PFSK-1 (cell line): ENCODE measurements around the gene USP36.

ENCODE experiments used
- FOXP2 ChIP-seq: optimal IDR thresholded peaks from 2 replicates; pipeline ENCODE3; 2011; ENCODE audit warnings: borderline replicate concordance, control low read depth, inconsistent platforms; ENCODE audit not compliant: insufficient read depth; ENCODE audit errors: extremely low read length, extremely low read depth
- POLR2AphosphoS5 ChIP-seq: IDR thresholded peaks from 2 replicates; pipeline ENCODE4 v1.6.1; 2012; ENCODE audit warnings: low read depth, mild to moderate bottlenecking, control low read depth, low read length, moderate library complexity
- SIN3A ChIP-seq: IDR thresholded peaks from 2 replicates; pipeline ENCODE4 v1.6.1; 2012; ENCODE audit warnings: mild to moderate bottlenecking, low read length, moderate library complexity, borderline replicate concordance; ENCODE audit not compliant: insufficient read depth
- TAF1 ChIP-seq: IDR thresholded peaks from 2 replicates; pipeline ENCODE4 v1.6.1; 2012; ENCODE audit warnings: low read length, control low read depth, borderline replicate concordance; ENCODE audit not compliant: insufficient read depth
- TF ChIP-seq, protein P1 (sequence below), 2 experiments: IDR thresholded peaks; 2 replicates each; pipeline versions ENCODE4 v1.6.1 to v1.8.0; 2011 to 2012; ENCODE audit warnings: low read depth in 2 of 2, low read length in 2 of 2, control low read depth in 1 of 2, inconsistent platforms in 1 of 2, mild to moderate bottlenecking in 1 of 2, moderate library complexity in 1 of 2; ENCODE audit not compliant: insufficient read depth in 1 of 2

USP36 gene

DNA sequence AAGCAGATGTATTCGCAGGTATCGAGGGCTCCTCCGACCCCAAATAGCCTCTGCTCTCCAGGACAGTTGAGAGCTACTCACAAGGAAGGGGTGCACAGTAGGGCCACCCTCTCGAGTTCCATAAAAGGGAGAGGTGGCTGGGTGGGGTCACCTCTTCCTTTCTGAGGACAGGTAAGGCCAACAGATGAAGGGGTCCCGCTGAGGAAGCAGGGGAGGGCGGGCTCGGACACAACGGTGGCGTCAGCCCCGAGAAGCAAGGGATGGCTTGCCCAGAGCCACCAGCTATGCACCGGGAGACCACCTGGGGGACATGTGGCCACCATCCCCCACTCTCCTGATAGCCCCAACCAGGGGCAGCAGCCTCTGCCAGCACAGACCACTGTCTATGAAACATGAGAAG, 43.4 kb downstream of the USP36 start:
- no peak for TF ChIP-seq POLR2AphosphoS5
- TF ChIP-seq TAF1, result no peak
- TF ChIP-seq, protein P1, sequence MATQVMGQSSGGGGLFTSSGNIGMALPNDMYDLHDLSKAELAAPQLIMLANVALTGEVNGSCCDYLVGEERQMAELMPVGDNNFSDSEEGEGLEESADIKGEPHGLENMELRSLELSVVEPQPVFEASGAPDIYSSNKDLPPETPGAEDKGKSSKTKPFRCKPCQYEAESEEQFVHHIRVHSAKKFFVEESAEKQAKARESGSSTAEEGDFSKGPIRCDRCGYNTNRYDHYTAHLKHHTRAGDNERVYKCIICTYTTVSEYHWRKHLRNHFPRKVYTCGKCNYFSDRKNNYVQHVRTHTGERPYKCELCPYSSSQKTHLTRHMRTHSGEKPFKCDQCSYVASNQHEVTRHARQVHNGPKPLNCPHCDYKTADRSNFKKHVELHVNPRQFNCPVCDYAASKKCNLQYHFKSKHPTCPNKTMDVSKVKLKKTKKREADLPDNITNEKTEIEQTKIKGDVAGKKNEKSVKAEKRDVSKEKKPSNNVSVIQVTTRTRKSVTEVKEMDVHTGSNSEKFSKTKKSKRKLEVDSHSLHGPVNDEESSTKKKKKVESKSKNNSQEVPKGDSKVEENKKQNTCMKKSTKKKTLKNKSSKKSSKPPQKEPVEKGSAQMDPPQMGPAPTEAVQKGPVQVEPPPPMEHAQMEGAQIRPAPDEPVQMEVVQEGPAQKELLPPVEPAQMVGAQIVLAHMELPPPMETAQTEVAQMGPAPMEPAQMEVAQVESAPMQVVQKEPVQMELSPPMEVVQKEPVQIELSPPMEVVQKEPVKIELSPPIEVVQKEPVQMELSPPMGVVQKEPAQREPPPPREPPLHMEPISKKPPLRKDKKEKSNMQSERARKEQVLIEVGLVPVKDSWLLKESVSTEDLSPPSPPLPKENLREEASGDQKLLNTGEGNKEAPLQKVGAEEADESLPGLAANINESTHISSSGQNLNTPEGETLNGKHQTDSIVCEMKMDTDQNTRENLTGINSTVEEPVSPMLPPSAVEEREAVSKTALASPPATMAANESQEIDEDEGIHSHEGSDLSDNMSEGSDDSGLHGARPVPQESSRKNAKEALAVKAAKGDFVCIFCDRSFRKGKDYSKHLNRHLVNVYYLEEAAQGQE (IDR thresholded peaks at IDR 0.05; ENCODE audit: insufficient read depth in 1 of 2, low read depth in 2 of 2, low read length in 2 of 2), result no peak
- TF ChIP-seq SIN3A, result no peak
- no peak for TF ChIP-seq FOXP2

DNA sequence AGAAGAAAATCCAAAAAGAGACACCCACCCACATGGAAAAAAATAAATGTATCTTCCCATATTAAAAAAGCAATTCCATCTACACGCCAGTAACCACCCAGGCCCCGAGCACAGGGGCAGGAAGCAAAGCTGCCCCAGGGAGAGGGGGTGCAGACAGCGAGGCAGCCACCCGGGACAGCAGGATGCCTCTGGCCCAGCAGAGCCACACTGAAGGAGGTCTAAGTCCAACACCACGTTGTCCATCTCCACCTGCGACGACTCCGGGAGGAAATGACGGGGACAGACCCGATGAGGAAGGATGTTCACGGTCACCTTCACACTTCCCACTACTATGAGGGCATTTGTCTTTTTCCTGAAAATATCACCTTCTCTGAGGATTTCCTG, 44.1 kb downstream of the USP36 start:
- TF ChIP-seq SIN3A, result no peak
- no peak for TF ChIP-seq TAF1
- TF ChIP-seq, protein P1 (IDR thresholded peaks at IDR 0.05; ENCODE audit: insufficient read depth in 1 of 2, low read depth in 2 of 2, low read length in 2 of 2), result no peak
- TF ChIP-seq FOXP2, result no peak
- no peak for TF ChIP-seq POLR2AphosphoS5

DNA sequence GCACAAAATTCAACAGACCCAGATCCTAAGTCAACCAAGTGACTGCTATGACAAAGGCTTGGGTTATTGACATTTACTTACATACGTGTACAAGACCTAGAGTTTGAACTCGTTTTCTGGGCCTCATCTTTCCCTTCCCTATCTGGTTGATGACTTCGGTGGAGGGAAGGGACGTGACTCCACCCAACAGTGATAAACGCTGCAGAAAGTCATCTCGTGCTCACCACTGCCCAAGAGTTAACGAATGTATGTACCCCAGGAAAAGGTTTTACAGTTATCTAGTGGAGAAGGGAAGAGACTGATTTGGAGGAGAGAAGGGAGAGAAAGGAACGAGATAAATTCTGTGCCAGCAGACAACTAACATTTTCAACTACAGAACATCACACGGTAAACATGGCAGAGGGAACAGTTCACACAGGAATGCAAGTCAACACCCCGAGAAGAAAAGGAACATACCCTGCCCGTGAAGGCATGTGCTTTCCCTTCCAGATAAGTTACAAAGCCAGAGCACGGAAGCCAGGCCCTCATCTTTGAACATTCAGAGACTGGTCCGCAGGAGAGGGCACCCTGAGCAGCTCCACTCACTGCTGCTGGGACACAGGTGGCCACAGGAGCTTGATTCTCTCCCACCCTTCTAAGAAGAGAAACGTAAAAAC, 44.6 kb downstream of the USP36 start:
- TF ChIP-seq FOXP2 (no peak), TAF1 (no peak), POLR2AphosphoS5 (no peak), SIN3A (no peak)
- TF ChIP-seq, protein P1 (IDR thresholded peaks at IDR 0.05; ENCODE audit: insufficient read depth in 1 of 2, low read depth in 2 of 2, low read length in 2 of 2), result no peak

DNA sequence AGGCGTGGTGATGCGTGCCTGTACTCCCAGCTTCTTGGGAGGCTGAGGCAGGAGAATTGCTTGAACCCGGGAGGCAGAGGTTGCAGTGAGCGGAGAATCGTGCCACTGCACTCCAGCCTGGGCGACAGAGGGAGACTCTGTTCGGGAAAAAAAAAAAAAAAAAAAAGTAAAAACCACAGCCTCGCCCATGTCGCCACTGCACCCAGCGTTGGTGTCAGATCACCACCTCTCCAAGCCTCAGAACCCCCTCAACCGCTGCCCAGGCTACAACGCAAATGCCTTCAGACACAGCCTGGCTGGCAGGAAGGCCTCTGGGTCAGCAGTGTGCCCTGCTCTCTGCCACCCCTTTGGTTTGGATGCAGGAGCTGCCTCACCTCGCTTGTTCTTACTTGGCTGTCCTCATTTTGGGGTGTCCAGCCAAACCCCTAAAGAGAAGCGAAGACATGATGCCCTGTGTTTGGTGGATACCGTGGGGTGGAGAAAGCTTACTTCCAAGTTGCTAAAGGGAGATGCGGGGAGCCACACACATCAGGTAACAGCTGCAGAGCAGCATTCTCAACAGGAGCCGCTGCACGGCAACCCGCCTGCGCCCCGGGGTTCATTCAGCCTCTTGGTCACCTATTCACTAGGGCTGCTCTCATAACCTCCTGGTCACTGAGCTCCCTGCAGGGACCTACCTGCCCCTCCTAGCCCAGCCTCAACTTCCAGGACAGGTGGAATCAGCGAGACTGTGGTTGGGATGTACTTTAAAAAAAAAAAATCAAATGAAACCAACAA, 45.6 kb downstream of the USP36 start:
- TF ChIP-seq POLR2AphosphoS5, result no peak
- TF ChIP-seq, protein P1 (IDR thresholded peaks at IDR 0.05; ENCODE audit: insufficient read depth in 1 of 2, low read depth in 2 of 2, low read length in 2 of 2), result no peak
- TF ChIP-seq FOXP2, result no peak
- TF ChIP-seq SIN3A, result no peak
- TF ChIP-seq TAF1, result no peak
